ENCODE data around the gene FCSK.

FCSK gene

DNA sequence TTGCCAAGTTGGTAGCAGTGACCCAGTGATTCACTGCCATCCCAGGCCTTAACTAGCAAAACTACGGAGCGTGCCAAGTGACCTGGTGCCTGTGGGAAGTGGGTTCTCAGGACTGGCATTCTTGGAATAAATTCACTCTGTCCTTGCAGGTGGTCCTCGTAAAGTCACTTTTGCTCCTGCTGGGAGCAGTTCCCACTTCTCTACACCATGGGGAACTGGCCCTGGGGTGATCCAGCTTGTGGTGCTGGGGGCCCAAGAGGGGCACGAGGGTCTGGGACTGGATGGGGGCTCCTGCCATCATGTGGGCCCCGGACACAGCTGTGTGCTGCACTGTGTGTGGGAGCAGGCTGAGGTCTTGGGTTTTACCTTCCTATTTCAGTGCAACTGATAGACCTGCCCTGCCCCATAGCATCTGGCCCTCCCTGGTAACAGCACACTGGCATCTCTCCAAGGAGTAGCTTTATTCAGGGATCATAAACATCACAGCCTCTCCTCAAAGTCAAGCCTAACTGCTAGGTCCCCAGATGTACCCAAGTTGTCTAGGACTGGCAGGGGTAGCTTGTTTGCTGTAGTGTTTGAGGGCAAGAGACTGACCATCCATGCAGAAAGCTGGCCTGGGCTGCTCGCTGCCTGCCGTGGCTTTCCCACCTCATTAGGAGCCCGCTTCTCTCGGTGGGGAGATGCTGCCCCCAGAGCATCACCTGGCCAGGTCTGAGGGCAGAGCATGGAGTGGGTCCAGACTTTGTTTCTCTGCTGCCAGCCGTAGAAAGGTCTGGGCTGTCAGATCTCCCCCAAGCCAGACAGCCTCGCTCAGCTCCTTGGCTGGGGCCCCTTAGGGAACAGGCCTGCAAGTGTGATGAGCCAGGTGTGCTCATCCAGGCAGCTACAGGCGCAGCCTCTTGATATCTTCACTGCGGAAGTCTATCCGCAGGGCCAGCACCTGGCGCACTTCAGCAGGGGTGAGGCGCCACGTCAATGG, 26.0 kb downstream of the FCSK start:
- DNase-seq (ENCODE audit: low read depth in 2 of 2) = no peak

GRCh38 chr16:70481929-70482536, 27.6 kb downstream of the FCSK start:
- DNase-seq (ENCODE audit: low read depth in 2 of 2) = no peak

DNA sequence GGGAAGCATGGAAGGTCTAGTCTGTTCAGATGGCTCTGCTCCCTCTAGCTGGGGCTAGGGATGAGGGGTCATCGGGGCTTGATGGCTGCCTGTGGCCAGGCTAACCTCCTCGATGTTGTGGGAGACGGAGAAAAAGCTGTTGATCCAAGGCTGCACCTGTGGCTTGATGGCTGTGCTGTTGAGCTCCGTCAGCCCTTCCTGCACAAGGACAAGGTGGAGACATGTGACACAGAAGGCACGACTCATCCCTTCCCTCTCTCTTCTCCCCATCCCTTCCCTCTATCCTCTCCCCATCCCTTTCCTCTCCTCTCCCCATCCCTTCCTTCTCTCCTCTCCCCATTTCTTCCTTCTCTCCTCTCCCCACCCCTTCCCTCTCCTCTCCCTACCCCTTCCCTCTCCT, 28.2 kb downstream of the FCSK start:
- no peak for DNase-seq (ENCODE audit: low read depth in 2 of 2)

DNA sequence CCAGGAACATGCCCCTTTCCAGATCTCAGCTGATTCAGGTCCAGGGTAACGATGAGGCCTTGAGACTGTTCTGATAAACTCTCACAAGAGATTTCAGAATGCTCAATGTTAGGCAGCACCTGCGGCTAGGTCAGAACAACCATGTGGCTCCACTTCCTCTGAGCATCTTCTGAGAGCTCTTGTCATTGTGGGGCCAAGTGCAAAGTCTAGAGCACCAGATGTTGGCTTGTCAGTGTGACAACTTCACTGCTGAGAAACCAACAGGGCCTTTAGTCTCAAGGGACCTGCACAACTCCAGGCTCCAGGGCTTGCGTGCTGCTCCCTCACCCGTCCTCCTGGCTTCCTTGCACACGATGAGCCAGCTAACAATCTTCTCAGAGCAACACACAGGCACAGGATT, 29.0 kb downstream of the FCSK start:
- no peak for DNase-seq (ENCODE audit: low read depth in 2 of 2)

DNA sequence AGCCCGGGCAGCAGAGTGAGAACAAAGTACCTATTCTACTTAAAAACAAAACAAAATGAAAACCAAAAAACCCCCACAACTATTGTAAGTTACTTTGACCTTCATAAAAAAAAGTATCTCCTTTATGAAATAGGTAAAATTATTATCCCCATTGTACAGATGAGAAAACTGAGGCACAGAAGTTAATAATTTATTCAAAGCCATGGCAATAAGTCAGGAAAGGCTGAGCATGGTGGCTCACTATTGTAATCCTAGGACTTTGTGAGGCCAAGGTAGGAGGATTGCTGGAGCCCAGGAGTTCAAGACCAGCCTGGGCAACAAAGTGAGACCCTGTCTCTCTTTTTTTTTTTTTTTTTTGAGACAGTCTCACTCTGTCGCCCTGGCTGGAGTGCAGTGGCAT, 30.5 kb downstream of the FCSK start:
- DNase-seq (ENCODE audit: low read depth in 2 of 2) = no peak

DNA sequence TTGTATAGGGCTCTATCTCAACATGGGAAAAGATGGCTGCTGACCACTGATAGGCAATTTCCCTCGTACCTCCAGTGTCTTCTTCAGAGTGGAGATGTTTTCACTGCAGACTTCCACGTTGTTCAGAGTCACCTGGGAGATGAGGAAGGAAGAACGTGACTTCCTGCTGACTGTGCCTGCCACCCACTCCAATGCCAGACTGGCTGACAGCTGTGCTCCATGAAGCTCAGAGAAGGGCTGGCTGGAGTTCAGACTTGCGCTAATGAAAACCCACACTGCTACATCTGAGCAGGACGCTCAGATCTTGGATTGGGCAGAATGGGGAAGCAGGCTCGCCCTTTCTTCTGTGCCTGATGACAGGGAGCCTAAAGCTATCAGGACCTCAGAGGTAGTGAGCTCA, 35.9 kb downstream of the FCSK start:
- no peak for DNase-seq (ENCODE audit: low read depth in 2 of 2)

- DNase-seq (ENCODE audit: low read depth in 2 of 2) = no peak
Observed at GRCh38 chr16:70493802-70494201, 39.4 kb downstream of the FCSK start.

GRCh38 chr16:70494202-70494770, 39.9 kb downstream of the FCSK start:
- DNase-seq (ENCODE audit: low read depth in 2 of 2) = no peak

GRCh38 chr16:70494777-70495176, 40.4 kb downstream of the FCSK start:
- DNase-seq (ENCODE audit: low read depth in 2 of 2) = no peak

DNA sequence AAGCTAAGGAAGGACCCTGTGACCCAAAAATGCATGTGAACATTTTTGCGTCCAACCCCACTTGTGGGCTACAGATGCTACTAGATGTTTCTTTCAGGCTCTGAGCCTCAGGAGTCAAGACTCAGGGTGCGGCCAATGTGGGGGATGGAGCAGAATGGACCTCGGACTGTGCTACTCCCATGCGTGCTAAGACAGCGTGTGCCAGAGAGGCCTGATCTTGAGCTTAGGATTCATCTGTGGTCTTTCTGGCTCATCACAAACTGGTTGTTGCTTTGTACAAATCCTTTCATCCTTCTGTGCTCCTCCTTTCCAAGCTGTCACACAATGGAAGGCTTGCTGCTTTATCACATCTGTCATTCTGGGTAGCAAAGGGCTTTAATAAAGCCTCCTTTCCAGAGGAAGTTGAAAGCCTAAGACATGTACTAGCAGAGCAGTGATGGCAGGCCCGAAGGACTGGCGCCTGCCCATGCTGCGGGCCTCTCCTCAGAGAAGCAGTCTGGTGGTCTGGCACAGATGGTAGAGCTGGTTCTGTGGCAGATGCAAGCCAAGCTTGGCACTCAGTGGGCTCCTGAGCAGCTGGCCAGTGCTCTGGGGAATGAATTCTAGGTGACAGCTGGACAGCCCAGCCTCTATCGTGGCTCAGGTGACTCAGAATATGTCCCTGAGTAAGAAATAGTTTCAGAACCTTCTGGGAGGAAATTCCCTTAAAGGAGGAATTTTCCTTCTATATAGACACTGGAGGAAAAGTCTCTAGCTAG, 41.2 kb downstream of the FCSK start:
- no peak for DNase-seq (ENCODE audit: low read depth in 2 of 2)

DNA sequence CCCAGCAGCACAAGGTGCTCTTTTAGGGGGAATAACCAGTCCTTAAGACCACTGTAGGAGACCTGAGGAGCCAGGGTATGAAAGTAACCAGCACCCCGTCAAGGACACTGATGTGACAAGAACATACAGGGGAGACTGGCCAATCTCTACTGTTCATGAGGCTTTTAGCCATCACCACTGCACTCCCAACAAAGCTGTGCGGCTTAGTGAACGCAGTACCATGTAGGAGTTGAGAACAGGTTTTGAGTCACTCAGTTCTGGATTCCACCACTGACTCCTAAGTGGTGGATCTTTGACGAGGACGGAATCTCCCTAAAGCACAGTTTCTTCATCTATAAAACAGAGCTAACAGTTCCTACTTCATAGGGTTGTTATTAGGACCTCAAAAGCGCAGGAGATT, 42.1 kb downstream of the FCSK start:
- DNase-seq (ENCODE audit: low read depth in 2 of 2) = no peak

- DNase-seq (ENCODE audit: low read depth in 2 of 2) = no peak
Observed at GRCh38 chr16:70508752-70509151, 54.4 kb downstream of the FCSK start.

DNA sequence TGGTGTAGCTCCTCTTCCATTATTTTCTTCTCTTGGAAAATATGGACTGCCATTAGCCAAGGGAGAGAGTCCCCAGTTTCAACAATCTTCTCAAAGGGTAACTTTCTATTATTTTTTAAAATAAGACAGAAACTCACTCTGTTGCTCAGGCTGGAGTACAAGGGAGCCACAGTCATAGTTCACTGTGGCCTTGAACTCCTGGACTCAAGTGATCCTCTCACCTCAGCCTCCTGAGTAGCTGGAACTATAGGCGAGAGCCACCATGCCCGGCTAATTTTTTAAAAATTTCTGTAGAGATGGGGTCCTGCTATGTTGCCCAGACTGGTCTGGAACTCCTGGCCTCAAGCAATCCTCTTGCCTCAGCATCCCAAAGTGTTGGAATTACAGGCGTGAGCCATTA, 55.8 kb downstream of the FCSK start:
- DNase-seq (ENCODE audit: low read depth in 2 of 2) = no peak

DNA sequence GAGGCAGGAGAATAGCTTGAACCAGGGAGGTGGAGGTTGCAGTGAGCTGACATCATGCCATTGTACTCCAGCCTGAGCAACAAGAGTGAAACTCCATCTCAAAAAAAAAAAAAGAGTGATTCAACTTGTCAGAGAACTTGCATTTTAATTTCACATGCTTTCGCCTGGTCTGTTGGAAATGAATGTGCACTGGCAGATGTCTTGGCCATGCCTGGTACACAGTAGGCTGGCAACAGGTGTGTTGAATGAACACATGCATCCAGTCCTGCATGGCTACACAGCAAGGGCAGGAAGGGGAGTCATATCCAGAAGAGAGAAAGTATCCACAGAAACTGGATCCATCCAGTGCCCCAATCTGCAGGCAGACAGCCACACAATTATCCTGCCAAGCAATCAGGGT, 57.4 kb downstream of the FCSK start:
- no peak for DNase-seq (ENCODE audit: low read depth in 2 of 2)

- no peak for DNase-seq (ENCODE audit: low read depth in 2 of 2)
Observed at GRCh38 chr16:70512456-70512855, 58.1 kb downstream of the FCSK start.

GRCh38 chr16:70520612-70521297, 66.4 kb downstream of the FCSK start:
- no peak for DNase-seq (ENCODE audit: low read depth in 2 of 2)

- DNase-seq (ENCODE audit: low read depth in 2 of 2) = no peak
Observed at GRCh38 chr16:70522216-70523075, 68.1 kb downstream of the FCSK start.

DNA sequence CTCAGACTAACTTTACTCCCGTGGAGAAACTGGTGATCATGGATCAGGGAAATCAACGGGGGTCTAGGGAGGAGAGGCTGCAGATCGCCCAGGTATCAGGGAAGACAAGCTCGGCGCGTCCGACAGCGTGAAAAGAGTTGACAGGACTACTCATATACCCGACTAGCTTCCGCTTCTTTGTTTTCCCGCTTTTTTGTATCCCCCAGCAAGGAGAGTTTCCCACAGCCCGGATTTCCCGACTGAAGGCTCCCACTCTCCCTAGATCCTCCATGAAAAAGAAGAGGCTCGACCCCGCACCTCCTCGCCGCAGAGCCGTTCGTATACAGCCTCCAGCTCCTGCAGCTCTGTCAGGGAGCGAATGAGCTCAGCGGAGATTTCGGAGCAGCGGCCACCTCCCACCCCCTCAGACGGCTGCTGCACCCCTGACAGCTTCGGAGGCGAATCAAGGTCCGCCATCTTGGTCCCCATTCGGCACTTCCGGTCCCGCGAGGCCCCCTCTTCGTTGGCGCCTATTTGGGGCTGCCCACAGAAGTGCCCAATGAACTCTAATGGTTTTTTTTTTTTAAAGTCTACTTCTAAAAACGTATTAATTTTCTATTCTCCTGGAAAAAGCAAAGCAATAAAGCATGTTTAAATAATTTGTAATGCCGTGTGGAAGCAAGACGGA, 68.8 kb downstream of the FCSK start, which contains the start of gene COG4:
TSS of gene COG4 (minus strand) at position 479 of the 667 bp plus-strand sequence. CDS start at position 468, 11 bp downstream.
- peak; percentile 89 to 90 for DNase-seq (ENCODE audit: low read depth in 2 of 2)

DNA sequence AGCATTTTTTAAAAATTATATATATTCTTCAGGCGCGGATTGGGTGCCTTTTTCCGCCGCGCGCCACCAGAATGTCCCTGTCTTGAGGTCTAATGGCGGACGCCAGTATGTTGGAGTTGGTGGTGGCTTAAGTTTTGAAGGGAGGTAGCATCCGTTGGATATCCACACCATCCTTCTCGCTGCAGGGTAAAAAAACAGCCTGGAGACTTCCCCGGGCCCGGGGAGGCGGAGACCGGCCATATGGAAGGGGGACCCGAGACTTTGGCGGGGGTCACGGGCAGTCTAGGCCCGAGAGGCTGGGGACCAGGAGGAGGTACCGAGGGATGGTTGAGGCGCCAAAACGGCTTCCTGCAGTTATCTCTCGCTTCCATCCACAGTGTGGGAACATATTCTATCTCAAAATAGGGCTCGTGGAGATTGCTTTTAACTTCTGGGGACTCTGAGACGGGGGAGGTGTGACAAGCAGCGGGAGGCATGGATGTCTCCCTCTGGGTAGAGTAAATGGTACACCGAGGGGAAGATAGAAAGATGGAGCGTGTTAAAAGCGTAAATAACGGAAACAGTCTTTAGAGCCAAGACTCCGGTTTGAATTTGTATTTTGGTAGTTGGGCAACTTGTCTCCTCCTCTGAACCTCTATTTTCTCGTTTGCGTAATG, 69.5 kb downstream of the FCSK start, which contains the start of gene SF3B3:
TSS of gene SF3B3 (plus strand) at position 74 of the 656 bp plus-strand sequence. CDS start 2,841 bp downstream, outside the sequence.
- peak; percentile 52 to 61 for DNase-seq (ENCODE audit: low read depth in 2 of 2)
